Nucleus accumbens (tissue), 56 donors: ENCODE results near the gene TFEC.

Experiments used
- DNase-seq, 56 donors: peaks; one replicate each; lab custom pipeline; 2025; lab: John Stamatoyannopoulos, UW

Gene TFEC

GRCh38 chr7:115995701-115996100, 34.9 kb downstream of the TFEC start:
- no peak for DNase-seq

GRCh38 chr7:115988401-115988800, 42.2 kb downstream of the TFEC start:
- no peak for DNase-seq

GRCh38 chr7:115987486-115987885, 43.1 kb downstream of the TFEC start:
- DNase-seq = no peak

- DNase-seq = no peak
Measured at GRCh38 chr7:115984105-115984504, 46.5 kb downstream of the TFEC start.

- no peak for DNase-seq
Measured at GRCh38 chr7:115980159-115980558, 50.4 kb downstream of the TFEC start.

GRCh38 chr7:115976651-115977050, 53.9 kb downstream of the TFEC start:
- no peak for DNase-seq

GRCh38 chr7:115975766-115976165, 54.8 kb downstream of the TFEC start:
- DNase-seq = no peak

GRCh38 chr7:115973406-115973805, 57.2 kb downstream of the TFEC start:
- no peak for DNase-seq

- no peak for DNase-seq
Measured at GRCh38 chr7:115971506-115971905, 59.1 kb downstream of the TFEC start.

GRCh38 chr7:115968596-115968995, 62.0 kb downstream of the TFEC start:
- DNase-seq = no peak

GRCh38 chr7:115968171-115968570, 62.4 kb downstream of the TFEC start:
- no peak for DNase-seq

GRCh38 chr7:115965796-115966475, 64.6 kb downstream of the TFEC start:
- no peak for DNase-seq

GRCh38 chr7:115965236-115965635, 65.3 kb downstream of the TFEC start:
- no peak for DNase-seq

GRCh38 chr7:115964799-115965198, 65.8 kb downstream of the TFEC start:
- DNase-seq = no peak

- no peak for DNase-seq
Measured at GRCh38 chr7:115962340-115962739, 68.2 kb downstream of the TFEC start.

GRCh38 chr7:115953592-115954255, 76.8 kb downstream of the TFEC start:
- no peak for DNase-seq

- DNase-seq = no peak
Measured at GRCh38 chr7:115952832-115953231, 77.7 kb downstream of the TFEC start.

GRCh38 chr7:115951547-115951946, 79.0 kb downstream of the TFEC start:
- no peak for DNase-seq

GRCh38 chr7:115941703-115942268, 88.8 kb downstream of the TFEC start:
- no peak for DNase-seq

- no peak for DNase-seq
Measured at GRCh38 chr7:115940460-115941060, 90.0 kb downstream of the TFEC start.

- DNase-seq = no peak
Measured at GRCh38 chr7:115937960-115938359, 92.6 kb downstream of the TFEC start.

GRCh38 chr7:115933471-115933870, 97.1 kb downstream of the TFEC start:
- DNase-seq = no peak
